DMS153 treated with DMSO at 0.1 percent for 48 hours (cell line): ENCODE results near the gene ARAP3.
"Not testable (repeated sequence)": the region's sequence is repeated elsewhere in the genome, so short reads cannot be mapped to it uniquely, and the experiment has no call there.

ENCODE experiments used
- DNase-seq: peaks from one replicate; lab custom pipeline; 2025; ENCODE audit not compliant: unreplicated experiment; lab: John Stamatoyannopoulos, UW

Gene ARAP3

GRCh38 chr5:141681695-141682641, at the start of gene ARAP3:
Gene ARAP3 (minus strand): TSS chr5:141682230. CDS start chr5:141680486, 1,744 bp downstream.
- DNase-seq: no peak

- no peak for DNase-seq
Measured at GRCh38 chr5:141729387-141730006, 47.5 kb upstream of the ARAP3 start.

- no peak for DNase-seq
Measured at GRCh38 chr5:141725891-141726290, 43.9 kb upstream of the ARAP3 start.

- DNase-seq: not testable (repeated sequence)
Measured at GRCh38 chr5:141725174-141725573, 43.1 kb upstream of the ARAP3 start.

GRCh38 chr5:141722266-141722665, 40.2 kb upstream of the ARAP3 start:
- no peak for DNase-seq

- DNase-seq: no peak
Measured at GRCh38 chr5:141717043-141717442, 35.0 kb upstream of the ARAP3 start.

GRCh38 chr5:141716468-141716867, 34.4 kb upstream of the ARAP3 start:
- no peak for DNase-seq

GRCh38 chr5:141716009-141716408, 34.0 kb upstream of the ARAP3 start:
- DNase-seq: no peak

GRCh38 chr5:141715346-141715905, 33.4 kb upstream of the ARAP3 start:
- DNase-seq: no peak

GRCh38 chr5:141714542-141715310, 32.7 kb upstream of the ARAP3 start:
- DNase-seq: no peak

- no peak for DNase-seq
Measured at GRCh38 chr5:141713616-141714309, 31.7 kb upstream of the ARAP3 start.

- no peak for DNase-seq
Measured at GRCh38 chr5:141711687-141712086, 29.7 kb upstream of the ARAP3 start.

GRCh38 chr5:141709699-141710267, 27.8 kb upstream of the ARAP3 start:
- no peak for DNase-seq

GRCh38 chr5:141708016-141708415, 26.0 kb upstream of the ARAP3 start:
- DNase-seq: no peak

- DNase-seq: no peak
Measured at GRCh38 chr5:141707510-141707909, 25.5 kb upstream of the ARAP3 start.

- DNase-seq: no peak
Measured at GRCh38 chr5:141706121-141706520, 24.1 kb upstream of the ARAP3 start.

GRCh38 chr5:141705469-141705868, 23.4 kb upstream of the ARAP3 start:
- DNase-seq: no peak

GRCh38 chr5:141704782-141705297, 22.8 kb upstream of the ARAP3 start:
- no peak for DNase-seq

- no peak for DNase-seq
Measured at GRCh38 chr5:141703133-141703561, 21.1 kb upstream of the ARAP3 start.
